A172 (cell line): Measurements from ENCODE around the gene PGP. TPM values are rescaled to one million over a fixed set of nuclear protein-coding genes. Genes with fewer than 3 reads are reported as not detected.

Experiments used
- DNase-seq: peaks from one replicate; pipeline ENCODE4 v3.0.0-alpha.2; 2015; ENCODE audit warnings: low spot score
- total RNA-seq: library from RNA; depleted of rRNA; stranded (reverse); fragments of >200 nt; shearing (Covaris generic); gene quantifications from 2 replicates; pipeline ENCODE4 v1.2.3, GENCODE V29; 2014

Gene PGP
- total RNA-seq, 1 experiment from 2014 or later = 35.4 TPM

DNA sequence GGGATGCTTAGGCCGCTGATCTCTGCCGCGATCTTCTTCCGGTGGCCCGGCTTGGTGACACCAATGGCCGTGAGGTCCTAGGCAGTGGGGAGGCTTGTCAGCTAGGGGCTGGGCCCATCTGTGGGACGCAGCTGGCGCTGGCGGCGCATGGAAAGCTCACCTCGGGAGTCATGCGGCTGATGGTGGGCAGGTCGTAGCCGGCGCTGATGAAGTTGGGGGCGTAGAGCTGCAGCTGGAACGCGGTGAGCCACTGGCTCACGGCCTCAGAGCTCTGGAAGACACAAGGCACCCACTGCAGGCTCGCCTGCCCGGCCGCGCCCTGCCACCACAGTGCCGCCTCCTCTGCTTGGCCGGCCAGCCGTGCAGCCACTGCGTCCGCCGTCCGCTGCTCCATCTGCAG, 31.0 kb downstream of the PGP start:
- DNase-seq = no peak

DNA sequence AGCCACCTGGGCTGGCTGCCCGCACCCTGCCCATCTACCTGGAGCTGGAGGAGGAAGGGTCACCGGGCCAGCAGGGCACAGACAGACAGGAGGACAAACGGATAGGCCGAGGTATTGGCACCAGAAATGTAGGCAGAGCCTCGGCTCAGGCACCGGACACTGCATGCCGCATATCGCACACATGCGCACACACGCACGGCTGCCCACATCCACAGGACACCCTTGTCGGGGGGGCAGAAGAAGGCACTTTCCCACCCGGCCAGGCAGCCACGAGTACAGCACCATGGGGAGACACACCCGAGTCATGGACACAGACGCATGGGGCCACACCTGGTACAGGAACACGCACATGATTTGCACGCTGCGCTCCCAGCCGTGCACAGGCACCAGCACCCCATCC, 32.7 kb downstream of the PGP start:
- DNase-seq = no peak

DNA sequence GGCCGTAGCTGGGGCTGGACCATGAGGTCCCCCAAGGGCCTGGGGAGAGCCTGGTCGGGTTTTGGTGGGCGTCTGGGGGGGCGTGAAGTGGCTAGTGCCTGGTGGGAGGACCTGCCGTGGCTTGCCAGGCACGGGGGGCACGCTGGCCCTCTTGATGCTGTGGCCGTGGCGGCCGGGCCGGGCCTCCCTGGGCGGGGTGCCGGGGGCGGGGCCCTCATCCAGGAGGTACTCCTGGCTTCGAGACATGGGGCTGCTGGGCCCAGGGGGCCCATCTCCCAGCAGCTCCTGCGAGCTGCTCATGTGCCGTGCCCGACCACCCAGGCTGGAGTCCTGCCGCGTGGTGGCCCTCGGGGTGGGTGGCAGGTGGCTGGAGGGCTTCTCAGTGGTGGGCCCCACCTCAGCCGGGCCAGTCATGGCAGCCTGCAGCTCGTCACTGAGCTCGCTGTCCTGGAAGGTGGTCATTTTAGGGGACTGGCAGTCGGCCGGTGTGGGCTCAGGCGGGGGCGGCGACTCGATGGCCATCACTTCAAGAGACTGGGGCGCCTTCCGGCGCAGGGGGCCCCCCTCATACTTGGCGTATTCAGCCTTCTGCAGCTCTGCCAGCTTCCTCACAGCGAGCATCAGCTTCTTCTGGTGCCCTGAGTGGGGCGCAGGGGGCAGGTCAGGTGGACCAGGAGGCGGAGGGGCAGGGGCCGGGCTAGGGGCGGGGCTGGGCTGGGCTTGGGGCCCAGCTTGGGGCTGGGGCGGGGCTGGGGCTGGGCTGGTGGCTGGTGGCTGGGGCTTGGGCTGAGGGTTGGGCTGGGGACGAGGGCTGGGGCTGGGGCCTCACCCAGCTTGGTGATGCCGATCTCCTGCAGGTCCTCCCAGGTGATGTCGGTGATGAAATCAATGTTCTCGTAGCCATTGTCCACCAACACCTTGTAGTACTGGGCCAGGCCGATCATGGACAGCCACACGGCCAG, 33.4 kb downstream of the PGP start:
- DNase-seq = no peak

GRCh38 chr16:2180461-2180860, 34.2 kb downstream of the PGP start:
- no peak for DNase-seq

DNA sequence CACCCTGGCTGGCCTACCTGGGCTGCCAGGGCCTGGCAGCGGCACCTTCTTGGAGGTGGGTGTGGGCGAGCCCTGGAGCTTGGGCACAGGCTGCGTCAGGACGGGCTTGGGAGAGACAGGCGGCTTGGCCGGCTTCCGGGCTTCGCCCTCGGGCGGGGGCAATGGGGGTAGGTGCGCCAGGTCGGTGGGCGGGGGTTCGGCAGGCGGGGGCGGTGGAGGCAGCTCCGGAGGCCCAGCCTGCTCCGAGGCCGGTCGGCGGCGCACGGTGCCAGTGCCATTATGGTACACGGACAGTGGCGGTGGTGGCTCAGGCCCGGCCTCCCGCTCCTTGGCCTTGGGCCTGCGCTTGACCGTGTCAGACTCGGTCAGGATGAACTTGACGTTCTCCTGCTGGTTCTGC, 35.1 kb downstream of the PGP start:
- DNase-seq = no peak

GRCh38 chr16:2179107-2179501, 35.5 kb downstream of the PGP start:
- DNase-seq = no peak

DNA sequence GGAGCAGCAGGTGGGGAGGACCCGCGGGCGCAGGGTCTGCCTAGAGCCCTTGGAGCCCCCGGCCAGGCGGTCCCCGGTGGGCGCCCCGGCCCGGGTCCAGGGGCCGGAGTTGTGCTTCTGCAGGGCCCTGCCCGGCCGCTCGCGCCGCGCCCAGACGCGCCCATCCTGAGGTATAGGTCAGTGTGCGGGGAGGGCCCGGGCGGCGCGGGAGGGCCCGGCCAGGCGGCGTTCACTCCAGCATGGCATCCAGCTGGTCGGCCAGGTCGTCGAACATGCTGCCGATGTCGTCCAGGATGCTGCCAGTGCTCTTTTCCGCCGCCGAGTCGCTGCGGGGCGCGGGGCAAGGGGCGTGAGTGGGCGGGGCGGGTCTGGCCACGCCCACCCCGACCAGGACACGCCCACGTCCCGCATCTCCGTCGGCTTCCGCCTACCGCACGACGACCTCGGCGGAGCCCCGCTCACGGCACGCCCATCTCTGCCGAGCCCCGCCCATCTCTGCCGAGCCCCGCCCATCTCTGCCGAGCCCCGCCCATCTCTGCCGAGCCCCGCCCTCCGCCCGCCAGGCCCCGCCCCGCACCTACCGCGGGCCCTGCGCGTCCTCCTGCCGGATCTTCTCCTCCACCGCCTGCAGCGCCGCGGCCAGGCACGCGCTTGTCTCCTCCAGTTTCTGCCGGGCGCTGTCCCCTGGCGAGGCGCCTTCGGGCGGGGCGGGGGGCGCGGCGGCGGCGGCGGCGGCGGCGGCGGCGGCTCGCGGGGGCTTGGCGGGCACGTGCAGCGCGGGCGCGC, 36.1 kb downstream of the PGP start:
- no peak for DNase-seq

- no peak for DNase-seq
These were observed 37.1 kb downstream of the PGP start for GRCh38 chr16:2177561-2177960.

- no peak for DNase-seq
These were observed 37.5 kb downstream of the PGP start for GRCh38 chr16:2177101-2177500.

DNA sequence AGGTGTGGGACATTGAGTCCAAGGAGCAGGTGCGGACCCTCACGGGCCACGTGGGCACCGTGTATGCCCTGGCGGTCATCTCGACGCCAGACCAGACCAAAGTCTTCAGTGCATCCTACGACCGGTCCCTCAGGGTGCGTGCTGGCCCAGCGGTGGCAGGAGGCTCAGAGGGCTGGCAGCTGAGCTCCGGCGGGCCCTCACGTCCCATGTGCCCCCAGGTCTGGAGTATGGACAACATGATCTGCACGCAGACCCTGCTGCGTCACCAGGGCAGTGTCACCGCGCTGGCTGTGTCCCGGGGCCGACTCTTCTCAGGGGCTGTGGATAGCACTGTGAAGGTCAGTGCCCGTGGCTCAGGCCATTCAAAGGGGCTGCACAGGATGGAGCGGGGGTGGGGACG, 38.6 kb downstream of the PGP start:
- no peak for DNase-seq

DNA sequence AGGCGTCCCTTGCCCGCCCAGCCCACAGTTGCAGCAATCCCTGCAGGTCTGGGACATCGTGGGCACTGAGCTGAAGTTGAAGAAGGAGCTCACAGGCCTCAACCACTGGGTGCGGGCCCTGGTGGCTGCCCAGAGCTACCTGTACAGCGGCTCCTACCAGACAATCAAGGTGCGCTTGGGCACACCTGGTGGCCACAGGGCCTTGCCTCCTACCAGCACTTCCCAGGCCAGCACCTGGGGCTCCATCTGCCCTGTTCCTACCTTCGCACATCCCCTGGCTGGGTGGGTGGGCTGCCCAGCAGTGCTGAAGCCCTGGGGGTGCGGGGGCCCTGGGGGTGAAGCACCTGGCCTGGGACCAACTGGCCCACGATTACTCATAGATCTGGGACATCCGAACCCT, 39.2 kb downstream of the PGP start:
- DNase-seq = no peak

GRCh38 chr16:2174396-2175131, 40.1 kb downstream of the PGP start:
- no peak for DNase-seq

GRCh38 chr16:2173916-2174315, 40.7 kb downstream of the PGP start:
- no peak for DNase-seq

DNA sequence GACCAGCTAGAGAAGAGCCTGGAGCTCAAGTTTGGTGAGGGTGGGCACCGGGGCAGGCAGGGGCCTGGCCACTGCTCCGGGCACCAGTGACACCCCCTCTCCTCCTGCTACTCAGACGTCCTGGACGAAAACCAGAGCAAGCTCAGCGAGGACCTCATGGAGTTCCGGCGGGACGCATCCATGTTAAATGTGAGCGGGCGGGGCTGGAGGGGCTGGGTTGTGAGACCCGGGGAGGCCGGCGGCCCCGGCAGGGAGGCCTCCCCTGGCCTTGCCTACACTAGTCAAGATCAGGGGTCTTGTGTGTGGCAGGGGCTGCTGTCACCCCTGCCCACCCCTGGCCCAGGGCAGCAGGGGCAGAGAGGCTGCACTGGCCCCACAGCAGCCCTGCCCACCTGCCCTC, 41.3 kb downstream of the PGP start:
- no peak for DNase-seq

DNA sequence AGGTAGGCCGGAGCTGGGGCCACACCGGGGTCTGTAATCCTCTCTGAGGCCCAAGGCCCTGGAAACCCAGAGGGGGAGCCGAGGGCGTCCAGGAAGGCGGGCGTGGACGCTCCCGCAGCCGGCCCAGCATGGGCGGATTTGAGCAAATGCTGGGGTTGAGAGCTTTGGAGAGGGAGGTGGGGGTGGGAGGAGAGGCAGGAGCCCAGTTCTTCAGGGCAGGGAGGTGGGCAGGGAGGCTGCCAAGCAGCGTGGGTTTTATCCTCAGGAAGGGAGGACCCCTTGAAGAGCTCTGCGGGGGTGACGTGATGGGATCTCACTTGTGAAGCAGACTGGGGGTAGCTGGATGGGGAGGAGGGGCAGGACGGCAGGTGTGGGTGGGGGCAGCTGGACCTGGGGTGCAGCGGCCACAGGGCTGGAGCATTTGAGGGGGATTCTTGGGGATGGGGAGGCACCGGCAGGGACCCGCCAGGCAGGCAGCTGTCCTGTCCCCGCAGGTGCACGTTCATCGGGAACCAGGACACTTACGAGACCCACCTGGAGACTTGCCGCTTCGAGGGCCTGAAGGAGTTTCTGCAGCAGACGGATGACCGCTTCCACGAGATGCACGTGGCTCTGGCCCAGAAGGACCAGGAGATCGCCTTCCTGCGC, 41.8 kb downstream of the PGP start:
- DNase-seq = no peak

DNA sequence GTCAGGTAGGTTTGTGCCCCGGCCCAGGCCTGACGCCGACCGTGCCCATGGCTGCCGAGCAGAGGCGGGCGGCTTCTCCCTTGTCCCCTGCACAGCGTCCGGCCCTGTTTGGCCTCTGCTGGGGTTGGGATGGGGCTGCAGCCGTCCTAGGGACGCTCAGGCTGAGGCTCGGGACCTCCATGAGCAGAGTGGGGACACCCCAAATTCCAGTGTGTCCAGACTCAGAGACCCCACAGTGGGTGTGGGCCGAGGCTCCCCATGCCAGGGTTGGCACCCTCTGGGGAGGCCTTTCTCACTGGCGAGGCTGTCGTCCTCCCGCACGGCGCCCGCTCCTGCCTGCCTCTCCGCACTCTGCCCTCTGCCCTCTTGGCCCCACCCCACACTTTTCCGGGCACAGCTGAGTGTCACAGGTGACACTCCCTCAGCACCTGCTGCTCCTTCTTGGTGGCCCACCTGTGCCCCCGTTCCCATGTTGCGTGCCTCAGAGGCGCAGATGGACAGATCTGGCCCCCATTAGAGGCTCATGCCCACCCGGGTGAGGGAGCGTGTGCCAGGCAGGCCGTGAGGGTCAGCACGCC, 43.0 kb downstream of the PGP start:
- DNase-seq = no peak

- no peak for DNase-seq
These were observed 43.8 kb downstream of the PGP start for GRCh38 chr16:2170587-2171435.

GRCh38 chr16:2170080-2170479, 44.6 kb downstream of the PGP start:
- no peak for DNase-seq

- DNase-seq = no peak
These were observed 47.5 kb downstream of the PGP start for GRCh38 chr16:2167068-2167638.
